Measurements from ENCODE around the gene S100G.
"Not testable (repeated sequence)": the region's sequence is repeated elsewhere in the genome, so short reads cannot be mapped to it uniquely, and the experiment has no call there.

S100G gene, protein sequence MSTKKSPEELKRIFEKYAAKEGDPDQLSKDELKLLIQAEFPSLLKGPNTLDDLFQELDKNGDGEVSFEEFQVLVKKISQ

DNA sequence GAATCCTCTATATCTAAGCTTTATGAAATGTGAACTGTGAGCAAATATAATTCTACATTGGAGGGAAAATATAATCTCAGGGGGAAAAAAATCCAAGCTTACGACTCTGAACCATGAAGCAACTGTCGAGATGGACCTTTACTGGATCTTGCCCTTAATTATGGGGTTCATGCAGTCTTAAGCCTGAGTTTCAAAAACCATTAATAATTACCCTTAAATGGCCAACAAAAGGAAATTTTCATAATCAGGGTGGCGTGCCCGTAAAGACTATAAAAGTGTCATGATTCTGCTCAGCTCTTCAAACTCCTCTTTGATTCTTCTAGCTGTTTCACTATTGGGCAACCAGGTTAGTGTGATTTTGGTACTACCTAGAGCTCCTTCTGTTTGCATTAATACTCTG is at the start of gene S100G:
Gene S100G (plus strand): TSS at position 301 of the 400 bp plus-strand sequence. CDS start 849 bp downstream, outside the sequence.
- no peak for DNase-seq

DNA sequence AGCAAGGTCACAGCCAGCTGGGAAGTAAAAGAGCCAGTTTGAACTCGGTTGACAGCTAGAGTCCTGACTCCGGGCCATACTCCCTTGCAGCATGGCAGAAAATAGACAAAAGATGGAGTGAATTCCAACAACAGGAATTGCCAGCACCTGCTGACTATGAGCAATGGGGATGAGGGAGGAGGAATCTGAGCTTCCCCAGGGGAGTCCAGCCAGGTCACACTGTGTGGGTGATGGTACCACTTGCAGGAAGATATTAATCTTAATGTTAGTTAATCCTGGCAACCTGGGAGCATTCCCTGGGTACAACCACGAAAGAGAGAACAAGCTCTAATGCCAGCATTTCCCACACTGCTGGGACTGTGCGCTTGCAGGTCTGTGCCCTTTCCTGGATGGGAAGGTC is 48.1 kb upstream of the S100G start:
- no peak for DNase-seq

DNA sequence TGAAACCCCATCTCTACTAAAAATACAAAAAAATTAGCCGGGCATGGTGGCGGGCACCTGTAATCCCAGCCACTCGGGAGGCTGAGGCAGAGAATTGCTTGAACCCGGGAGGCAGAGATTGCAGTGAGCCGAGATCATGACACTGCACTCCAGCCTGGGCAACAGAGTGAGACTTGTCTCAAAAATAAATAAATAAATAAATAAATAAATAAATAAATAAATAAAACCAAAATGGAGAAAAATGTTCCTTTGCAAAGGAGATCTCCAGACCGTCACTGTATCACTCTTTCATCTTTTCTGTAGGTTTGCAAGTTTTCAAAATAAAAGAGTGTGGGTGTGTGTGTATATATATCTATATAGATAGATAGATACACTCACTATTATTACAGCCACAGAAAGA is 46.7 kb upstream of the S100G start:
- not testable (repeated sequence) for DNase-seq

DNA sequence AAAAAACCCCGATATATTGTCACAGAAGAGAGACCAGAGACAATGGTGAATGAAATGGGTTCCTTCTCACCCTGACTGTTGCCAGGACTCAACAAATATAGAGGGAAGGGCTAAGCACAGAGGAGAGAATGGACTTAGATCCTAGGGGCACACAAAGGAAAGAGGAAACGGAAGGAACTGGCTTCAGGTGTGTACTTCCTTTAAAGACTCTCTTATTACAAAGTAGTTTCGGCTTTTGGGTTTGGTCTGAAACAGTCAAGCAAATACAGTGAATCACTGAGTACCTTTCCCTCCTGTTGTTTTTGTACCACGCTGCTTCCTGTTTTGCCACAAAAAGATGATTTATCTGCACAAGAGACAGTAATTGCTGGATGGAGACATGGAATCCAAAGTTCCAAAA is 46.1 kb upstream of the S100G start:
- DNase-seq: no peak

DNA sequence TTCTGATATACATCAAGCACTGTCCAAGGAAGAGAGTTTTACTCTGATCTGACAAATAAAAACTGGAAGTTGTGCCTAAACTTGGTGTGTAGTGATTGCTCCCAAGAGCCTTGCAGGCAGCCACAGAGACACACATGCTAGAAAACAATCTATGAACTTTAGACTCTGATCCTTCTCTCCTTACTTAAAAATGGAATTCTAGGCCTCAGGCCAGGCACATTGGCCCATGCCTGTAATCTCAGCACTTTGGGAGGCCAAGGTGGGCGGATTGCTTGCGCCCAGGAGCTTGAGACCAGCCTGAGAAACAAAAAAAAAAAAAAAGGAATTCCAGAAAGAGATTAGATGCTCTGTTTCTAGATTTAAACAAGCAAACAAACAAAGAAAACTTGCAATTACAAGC is 45.6 kb upstream of the S100G start:
- no peak for DNase-seq

DNA sequence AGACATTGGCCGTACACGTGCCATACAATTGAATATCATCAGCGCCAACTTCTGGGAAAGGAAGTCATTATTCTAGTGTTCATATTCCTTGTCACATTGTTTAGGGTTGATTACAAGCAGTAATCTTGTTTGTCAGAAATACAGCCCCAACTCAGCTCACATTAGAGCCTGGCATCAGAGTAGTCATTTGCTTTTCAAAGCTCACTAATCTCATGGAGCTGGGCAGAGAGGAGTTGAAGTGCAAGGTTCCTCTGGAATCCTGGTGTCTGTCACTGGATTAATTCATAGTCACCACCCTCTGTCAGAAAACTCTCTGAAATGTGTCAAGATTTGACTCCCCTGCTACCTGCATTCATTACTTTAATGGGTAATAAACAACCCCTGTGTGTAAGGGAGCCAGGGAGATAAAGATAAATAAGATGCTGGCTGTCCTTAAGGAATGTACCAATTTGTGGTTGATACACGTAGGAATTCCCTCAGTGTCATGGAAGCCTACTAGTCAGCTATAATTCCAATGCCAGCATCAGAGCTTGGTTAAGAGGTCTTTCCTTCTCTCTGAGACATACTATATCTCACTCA is 43.7 kb upstream of the S100G start:
- no peak for DNase-seq

DNA sequence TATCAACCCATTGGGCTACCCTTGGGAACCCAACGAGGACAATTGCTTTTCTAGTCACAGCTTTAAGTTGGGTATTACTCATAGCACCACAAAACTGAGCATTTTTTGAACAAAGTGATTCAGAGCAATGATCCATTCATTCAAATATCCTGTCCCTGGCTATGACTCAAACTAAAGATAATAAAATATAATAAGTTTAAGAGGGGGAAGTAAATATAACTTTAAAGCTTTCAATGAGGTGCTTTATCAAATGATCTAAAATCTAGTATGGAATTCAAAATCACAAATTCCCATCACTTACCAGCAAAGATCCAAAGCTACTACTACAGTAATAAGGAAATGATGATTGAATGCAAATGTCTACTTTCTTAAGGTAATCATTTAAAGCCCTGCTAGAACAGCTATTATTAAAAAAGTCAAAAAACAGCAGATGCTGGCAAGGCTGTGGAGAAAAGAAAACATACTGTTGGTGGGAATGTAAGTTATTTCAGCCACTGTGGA is 39.8 kb upstream of the S100G start:
- no peak for DNase-seq

DNA sequence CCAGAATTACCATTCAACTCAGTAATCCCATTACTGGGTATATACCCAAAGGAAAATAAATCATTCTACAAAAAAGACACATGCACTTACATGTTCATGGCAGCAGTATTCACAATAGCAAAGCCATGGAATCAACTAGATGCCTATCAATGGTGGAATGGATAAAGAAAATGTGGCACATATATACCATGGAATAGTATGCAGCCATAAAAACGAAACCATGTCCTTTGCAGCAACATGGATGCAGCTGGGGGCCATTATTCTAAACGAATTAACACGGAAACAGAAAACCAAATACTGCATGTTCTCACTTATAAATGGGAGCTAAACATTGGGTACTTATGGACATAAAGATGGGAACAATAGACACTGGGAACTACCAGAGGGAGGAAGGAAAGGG is 39.3 kb upstream of the S100G start:
- not testable (repeated sequence) for DNase-seq

DNA sequence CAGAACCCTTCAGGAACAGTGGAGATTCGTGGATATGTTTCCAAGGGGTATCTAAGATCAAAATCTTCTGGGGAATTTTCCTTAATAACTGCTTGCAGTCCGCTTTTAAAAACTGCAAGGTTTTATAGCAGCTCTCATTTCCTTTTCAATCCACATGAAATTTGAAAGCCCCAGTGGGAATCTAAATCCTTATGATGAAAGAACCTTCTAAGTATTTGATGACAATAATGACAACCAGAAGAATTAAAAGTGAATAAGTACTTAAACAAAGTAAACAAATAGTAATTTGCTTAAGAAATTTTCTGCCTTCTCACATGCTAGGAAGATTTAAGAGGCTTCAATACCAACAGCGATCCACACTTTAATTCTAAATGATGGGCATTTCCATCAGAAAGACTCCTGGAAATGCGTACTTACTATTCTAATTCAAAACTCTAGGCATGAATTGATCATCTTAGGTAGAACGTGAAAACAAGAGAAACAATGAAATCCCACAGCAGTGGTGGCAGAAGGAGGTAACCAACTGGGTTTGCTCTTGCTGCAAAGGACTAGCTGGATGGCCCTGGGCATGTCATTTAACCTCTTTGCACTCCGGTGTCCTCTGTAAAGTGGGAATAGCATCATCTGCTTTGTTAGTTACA is 37.6 kb upstream of the S100G start:
- DNase-seq: no peak

DNA sequence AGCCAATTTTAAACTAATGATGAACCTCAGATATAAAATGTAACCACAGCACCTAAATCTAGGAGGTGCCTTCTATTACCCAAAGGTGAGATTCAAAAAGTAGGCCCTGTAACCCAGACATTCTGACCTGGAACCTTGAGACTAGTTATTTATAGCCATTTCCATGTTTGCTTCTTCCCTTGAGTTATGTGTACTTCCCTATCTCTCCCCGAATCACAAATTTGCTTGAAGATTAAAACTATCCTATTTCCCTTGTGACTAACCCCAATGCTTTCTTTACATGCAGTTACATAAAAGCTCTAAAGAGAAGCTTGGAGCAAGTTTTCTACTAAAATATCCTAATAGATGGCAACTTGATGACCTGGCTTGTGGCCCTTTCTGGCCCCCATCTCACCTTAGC is 32.6 kb upstream of the S100G start:
- DNase-seq: no peak

DNA sequence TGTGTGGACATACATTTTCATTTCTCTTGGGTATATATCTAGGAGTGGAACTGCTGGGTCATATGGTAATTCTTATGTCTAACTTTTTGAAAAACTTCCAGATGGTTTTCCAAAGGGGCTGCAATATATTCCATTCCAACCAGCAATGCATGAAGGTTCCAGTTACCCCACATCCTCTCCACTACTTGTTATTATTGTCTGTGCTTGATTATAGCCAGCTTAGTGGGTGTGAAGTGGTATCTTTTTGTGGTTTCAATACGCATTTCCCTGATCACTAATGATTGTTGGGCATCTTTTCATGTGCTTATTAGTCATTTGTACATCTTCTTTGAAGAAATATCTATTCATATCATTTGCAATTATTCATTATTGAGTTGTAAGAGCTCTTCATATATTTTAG is 31.5 kb upstream of the S100G start:
- no peak for DNase-seq

DNA sequence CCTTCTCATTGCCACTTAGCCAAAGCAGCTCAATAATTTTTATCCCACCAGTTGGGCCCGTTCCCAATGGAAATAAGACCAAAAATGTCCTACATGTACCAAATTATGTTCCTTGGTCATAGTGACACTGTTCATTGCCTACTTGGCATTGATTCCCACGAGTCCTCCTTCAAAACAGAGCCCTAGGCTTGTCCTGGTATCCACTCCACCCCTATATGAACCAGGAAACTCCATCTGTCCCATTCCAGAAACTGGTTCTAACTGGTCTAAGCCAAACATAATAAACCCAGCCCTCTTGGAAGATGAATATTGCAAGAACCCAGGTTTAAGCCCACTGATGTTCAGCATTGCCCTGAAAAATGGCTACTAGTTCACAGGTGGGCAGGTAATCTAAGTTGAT is 30.9 kb upstream of the S100G start:
- DNase-seq: no peak

DNA sequence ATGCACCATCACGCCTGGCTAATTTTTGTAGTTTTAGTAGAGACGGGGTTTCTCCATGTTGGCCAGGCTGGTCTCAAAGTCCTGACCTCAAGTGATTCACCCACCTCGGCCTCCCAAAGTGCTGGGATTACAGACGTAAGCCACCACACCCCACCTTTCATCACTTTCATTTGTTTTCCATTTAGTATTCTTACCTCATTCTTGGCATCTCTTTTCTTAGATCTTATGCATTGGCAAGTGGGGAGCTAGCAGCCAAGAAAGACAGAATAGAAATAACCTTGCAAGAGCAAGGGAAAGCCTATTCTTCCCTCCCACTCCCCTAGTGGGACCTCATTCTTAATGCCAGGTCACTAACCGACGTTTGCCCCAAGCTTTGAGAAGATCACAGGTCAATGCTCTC is 21.4 kb upstream of the S100G start:
- not testable (repeated sequence) for DNase-seq

DNA sequence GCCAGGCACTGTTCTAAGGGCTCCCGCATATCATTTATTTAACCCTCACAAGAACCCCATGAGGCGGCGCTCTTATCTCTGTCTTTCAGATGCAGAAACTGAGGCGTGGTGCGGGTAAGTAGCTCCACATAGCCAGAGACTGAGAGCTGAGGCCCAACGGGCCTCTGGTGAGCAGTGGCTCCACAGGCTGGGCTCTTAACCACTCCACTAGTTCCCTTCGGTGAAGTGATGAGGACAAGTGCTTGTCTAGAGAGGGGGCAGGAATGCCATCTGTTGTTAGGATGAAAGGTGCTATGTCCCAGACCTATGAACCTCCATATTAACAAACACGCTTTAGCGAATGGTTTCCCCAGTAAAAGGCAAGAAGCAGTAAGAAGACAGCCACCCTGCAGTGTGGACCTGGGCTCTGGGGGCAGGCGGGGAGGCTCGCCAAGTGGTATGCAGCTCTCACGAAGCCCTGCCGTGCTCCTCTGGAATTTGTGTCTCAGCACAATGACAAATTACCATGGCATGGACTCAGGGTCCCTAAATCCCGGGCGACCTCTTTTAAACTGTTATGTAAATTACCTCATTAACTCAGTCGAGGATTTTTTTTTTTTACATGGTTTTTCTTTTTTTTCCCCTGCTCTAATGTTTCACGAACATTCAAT is 20.9 kb upstream of the S100G start:
- no peak for DNase-seq

DNA sequence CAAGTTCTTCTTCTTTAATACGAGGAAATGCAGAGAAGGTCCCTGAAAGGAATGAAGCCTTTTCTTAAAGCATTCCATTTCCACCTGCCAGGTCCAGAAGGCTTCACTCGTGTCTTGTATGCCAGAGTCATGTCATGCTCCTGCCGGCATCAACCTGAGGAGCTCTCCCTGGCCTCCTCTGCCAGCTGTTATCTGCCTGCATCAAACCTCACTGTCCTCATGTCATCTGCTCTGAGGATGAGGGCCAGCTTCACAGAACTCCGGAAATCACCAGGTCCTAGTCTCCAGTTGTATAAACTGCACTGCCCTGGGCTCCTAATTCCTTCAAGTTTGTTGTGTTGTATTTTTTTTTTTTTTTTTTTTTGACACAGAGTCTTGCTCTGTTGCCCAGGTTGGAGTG is 20.0 kb upstream of the S100G start:
- DNase-seq: no peak

DNA sequence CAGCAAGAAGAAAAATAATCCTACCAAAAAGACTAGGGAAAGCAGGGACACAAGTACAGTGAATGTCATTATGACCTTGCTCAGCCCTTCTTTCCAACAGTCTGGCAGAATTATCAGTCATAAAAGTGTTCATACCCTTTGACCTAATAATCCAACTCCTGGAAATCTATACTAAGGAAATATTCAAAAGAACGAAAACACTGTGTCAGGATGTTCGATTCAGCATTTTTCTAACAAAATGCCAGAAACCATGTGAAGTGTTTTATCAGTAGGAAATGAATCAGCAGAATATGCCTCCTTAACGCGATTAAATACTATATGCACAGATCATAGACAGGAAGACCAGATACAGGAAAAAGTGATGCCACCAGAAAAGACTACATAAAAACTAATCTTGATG is 16.2 kb upstream of the S100G start:
- no peak for DNase-seq

DNA sequence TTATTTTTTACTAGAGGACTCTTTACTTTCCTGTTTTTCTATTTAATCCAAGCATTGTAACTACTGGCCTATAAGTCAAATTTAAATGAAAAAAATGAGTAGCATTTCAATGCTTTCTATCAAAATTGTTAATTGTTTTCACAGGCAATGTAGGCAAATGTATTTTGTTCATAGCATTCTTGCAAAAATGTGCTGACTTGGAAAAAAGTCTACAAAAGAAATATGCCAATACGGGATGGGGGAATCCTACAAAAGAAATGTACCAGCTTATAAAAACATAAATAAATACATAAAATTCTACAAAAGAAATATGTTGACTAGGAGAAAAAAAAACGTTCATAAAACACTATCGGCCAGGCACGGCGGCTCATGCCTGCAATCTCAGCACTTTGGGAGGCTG is 14.9 kb upstream of the S100G start:
- no peak for DNase-seq

DNA sequence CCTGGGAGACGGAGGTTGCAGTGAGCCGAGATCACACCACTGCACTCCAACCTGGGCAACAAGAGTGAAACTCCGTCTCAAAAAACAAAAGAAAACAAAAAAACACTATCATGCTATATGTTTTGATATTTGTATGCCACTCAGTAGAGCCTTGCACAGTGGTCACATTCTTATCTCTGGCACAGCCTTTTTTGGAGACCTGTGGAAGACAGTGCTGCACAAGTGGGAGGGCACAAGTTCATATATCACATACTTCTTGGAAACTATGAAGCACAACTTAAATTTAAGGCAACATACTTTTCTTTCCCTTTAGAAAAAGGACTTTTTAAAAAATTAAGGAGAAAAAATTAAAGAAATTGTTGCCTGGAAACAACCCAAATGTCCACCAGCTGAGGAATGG is 14.4 kb upstream of the S100G start:
- DNase-seq: no peak

DNA sequence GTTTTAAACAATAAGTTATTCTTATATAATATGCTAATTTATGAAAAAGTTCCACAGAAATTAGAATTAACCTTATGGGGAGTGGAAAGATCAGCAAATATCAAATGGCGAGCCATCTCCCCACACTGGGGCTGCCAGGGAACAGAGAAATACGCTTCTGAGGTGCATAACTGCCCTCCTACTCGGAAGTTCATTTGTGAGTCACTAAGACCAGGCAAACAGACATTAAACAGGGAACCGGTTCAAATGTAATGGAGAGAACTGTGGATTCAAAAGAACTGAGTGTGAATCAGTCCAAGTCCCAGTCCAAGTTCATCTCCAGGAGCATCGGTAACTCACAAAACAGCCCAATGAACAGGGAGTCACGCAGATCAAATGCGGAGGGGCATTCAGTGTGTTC is 11.4 kb upstream of the S100G start:
- DNase-seq: no peak

DNA sequence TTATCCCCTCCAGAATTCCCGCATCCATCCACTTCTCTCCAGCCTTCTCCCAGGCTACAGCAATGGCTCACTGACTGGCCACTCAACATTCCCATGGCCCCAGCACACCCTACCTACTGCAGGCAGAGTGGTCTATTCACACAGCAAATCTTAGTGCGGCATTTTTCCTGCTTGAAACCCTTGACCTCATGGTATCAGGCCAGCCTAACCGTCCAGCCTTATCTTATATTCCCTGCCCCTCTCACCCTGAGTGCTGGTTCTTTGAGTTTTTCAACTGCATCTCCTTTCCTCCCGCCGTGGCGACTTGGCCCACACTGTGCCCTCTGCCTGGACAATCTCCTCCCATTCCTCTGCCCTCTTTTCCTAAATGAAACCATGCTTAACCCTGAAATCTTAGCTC is 10.0 kb upstream of the S100G start:
- DNase-seq: no peak

DNA sequence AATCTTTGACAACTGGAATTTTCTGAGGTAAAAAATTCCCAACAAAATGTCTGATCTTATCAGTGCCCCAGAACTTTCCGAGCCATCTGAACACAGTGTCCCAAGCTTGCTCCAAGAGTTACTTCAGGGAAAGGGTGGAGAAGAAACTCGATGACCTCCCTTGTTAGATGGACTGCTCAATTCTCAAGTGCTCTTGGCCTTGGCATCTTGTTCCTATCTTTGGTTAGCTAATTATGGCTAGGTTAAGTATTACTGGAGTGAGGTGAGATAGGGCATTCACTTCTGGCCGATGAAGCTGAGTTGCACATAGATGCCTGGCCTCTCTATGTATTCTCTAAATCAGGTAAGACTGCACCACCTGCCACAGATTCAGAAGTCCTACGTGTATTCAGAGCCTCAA is 9.1 kb upstream of the S100G start:
- DNase-seq: no peak

DNA sequence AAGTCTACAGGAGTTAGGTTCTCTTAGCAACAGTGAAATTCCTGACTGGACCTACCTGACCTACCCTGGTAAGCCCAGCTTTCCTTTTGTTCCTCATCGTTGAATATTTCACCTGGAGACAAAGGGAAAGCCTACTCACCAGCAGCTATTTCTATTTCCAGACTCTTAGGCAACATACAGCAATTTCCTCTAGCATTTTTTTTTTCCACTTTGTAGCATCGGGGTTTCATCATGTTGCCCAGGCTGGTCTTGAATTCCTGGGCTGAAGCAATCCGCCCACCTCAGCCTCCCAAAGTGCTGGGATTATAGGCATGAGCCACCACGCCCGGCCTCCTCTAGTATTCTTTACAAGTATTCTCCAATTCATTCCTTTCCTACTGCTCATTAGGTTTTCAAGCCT is 6.8 kb upstream of the S100G start:
- no peak for DNase-seq

DNA sequence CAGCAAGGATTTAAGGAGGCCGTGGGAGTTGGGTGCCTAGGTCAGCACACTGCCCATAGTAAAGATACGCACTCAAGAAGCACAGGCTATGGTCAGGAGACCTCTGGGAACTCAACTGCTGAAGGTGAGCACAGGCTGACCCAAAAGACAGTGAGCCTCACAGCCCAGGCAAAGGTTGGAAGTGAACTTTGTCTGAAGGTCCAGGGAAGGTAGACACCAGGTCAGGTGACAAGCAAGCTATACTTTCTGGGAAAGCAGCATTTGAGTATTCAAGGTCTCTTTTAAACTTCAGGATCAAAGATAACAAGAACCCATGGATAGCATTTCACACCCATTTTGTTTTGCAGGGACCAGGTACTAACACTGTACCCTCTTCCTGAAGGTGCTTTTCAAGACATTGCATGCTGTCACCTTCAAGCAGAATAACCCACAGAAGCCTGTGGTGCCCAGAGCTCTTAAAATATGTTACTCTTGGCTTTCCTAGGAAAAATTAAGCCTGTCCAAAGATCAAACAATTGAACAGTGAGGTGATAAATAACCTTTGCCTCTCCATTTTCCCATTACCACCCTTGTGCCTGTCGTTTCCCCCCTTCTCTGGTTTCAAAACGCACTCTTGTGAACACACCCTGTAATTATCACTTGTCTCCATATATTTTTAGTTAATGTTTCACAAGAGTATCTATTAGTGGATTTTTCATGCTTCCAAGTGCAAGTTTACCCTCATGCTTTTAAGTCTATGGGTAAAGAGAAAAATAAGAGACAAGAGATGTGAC is 3.4 kb upstream of the S100G start:
- DNase-seq: no peak
